Stomach (tissue), 9 donors: ENCODE measurements around the gene EMD. TPM values are rescaled to one million over a fixed set of nuclear protein-coding genes. Genes with fewer than 3 reads are reported as not detected.

Experiments
- DNase-seq, 2 donors: peaks; one replicate each; pipeline versions ENCODE4 v3.0.0 to v3.0.0-alpha.2; 2013 to 2019
- H3K27ac ChIP-seq, 5 donors: fragments of 200-600 bp in 4 of 5; sonication (generic) in 4 of 5; one replicate each; pipeline ENCODE4 v1.5.1; 2013 to 2019; ENCODE audit warnings: mild to moderate bottlenecking in 1 of 5, moderate library complexity in 1 of 5
- H3K27me3 ChIP-seq, 3 donors: fragments of 200-600 bp; sonication (generic); one replicate each; pipeline ENCODE4 v1.5.1; 2017 to 2019; ENCODE audit warnings: mixed run types in 1 of 3
- H3K36me3 ChIP-seq, 4 donors: fragments of 200-600 bp; sonication (generic); 1 replicate in 3 of 4; 2 replicates in 1 of 4; pipeline ENCODE4 v1.5.1; 2016 to 2019
- H3K4me1 ChIP-seq, 4 donors: fragments of 200-600 bp; sonication (generic); one replicate each; pipeline ENCODE4 v1.5.1; 2016 to 2019
- H3K4me3 ChIP-seq, 4 donors: fragments of 200-600 bp; sonication (generic) in 3 of 4; one replicate each; pipeline ENCODE4 v1.5.1; 2016 to 2019; ENCODE audit warnings: mild to moderate bottlenecking in 1 of 4
- H3K9me3 ChIP-seq, 4 donors: fragments of 200-600 bp; sonication (generic); one replicate each; pipeline ENCODE4 v1.5.1; 2016 to 2019
- EP300 ChIP-seq: sonication (generic); formaldehyde crosslinking; IDR thresholded peaks from one replicate; pipeline ENCODE4 v1.6.1; 2017; ENCODE audit warnings: antibody characterized with exemption
- POLR2A ChIP-seq, 4 donors: fragments of 450-650 bp; IDR thresholded peaks; one replicate each; pipeline ENCODE4 v1.6.1; 2016; ENCODE audit warnings: antibody characterized with exemption in 4 of 4, control low read depth in 2 of 4, mild to moderate bottlenecking in 1 of 4, moderate library complexity in 1 of 4
- POLR2AphosphoS5 ChIP-seq, 3 donors: sonication (generic); formaldehyde crosslinking; IDR thresholded peaks; one replicate each; pipeline ENCODE4 v1.6.1; 2016; ENCODE audit warnings: antibody characterized with exemption in 3 of 3
- WGBS, 5 donors: extraction: QIAGEN DNeasy Blood & Tissue Kit in 3 of 5; methylation state at CpG; one replicate each; pipeline versions ENCODE4 v1.1.5 to v1.1.7; 2013 to 2018; 5-methylcytosine and 5-hydroxymethylcytosine counted together
- intact Hi-C: fragments of 100-400 bp; cut with DNase I; formaldehyde crosslinking; loops from one replicate; pipeline ENCODE4 v1.15.1; 2023; ENCODE audit warnings: low total_unique reads
- polyA plus RNA-seq, 3 donors: library from polyadenylated mRNA; stranded (reverse); fragments of 200-250 nt; gene quantifications; one replicate each; pipeline ENCODE4 v1.2.3, GENCODE V29; 2013
- total RNA-seq, 5 donors: library from RNA; depleted of rRNA; stranded (reverse); fragments of >200 nt; gene quantifications; one replicate each; pipeline versions ENCODE4 v1.1.0 to v1.2.3, GENCODE V29; 2014 to 2016
- TF ChIP-seq, protein P1 (sequence below), 7 experiments: fragments of 450-650 bp in 4 of 7; fragments of 200-600 bp in 3 of 7; sonication (generic) in 3 of 7; IDR thresholded peaks; one replicate each; pipeline ENCODE4 v1.5.1; 2016 to 2019; ENCODE audit warnings: antibody characterized with exemption in 7 of 7, control low read depth in 2 of 7, mild to moderate bottlenecking in 1 of 7
- donor health status: healthy with polysubstance abuse.
- donor health status: Bipolar disorder and iron deficiency.
- donor health status: healthy.

EMD gene
- total and polyA plus RNA-seq, 8 donors, result 24.2 to 135 (median 55.7) TPM

DNA sequence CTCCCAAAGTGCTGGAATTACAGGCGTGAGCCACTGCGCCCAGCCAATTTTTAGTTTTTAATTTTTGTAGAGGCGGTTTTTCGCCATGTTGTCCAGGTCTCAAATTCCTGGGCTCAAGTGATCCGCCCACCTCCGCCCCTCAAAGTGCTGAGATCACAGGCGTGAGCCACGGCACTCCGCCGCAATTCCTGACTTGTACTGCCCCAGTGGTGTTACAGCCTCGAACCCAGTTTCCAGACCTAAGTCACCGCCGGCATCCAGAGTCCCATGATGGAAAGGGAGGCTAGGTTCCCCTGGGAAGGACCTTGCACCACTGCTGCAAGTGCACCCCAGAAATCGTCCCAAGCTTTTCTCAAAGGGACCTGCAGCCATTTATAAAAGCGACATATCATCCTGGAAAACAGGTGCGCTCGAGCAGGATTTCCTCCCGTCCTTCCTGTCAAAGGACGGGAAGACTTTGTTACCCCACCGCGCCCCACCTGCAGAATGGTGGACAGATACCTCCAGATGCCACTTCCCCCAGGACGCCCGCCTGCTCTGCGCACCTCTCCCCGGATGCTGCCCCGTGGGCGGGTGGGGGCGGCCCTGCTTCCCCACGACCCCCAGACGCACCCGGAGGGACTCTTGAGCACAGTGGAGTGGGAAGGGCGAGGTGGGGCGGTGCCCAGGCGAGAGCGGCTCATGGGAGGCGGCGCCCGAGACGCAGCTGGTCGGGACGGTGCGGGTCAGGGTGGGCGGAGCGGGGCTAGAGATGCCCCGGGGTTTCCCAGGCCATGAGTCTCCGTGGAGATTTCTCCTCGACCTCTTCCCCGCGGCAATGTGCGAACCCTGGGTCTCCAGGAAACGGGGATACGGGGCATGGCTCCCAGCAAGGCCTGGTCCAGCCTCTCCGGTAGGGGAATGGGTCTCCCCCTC lies 18.1 kb downstream of the EMD start:
- no peak for TF ChIP-seq POLR2A (IDR thresholded peaks at IDR 0.05)
- TF ChIP-seq POLR2AphosphoS5 (IDR thresholded peaks at IDR 0.05), result peak in 2 of 3 donors; percentile 16 to 44
- TF ChIP-seq EP300, result no peak
- TF ChIP-seq, protein P1, sequence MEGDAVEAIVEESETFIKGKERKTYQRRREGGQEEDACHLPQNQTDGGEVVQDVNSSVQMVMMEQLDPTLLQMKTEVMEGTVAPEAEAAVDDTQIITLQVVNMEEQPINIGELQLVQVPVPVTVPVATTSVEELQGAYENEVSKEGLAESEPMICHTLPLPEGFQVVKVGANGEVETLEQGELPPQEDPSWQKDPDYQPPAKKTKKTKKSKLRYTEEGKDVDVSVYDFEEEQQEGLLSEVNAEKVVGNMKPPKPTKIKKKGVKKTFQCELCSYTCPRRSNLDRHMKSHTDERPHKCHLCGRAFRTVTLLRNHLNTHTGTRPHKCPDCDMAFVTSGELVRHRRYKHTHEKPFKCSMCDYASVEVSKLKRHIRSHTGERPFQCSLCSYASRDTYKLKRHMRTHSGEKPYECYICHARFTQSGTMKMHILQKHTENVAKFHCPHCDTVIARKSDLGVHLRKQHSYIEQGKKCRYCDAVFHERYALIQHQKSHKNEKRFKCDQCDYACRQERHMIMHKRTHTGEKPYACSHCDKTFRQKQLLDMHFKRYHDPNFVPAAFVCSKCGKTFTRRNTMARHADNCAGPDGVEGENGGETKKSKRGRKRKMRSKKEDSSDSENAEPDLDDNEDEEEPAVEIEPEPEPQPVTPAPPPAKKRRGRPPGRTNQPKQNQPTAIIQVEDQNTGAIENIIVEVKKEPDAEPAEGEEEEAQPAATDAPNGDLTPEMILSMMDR (IDR thresholded peaks at IDR 0.05), result no peak
- peak; percentile 73 to 90 for DNase-seq
- H3K27ac ChIP-seq, result peak overlapping the region; percentile 95 to 99 (median 98)
- H3K36me3 ChIP-seq, result peaks cover 17 to 24% (median 23%) of the 10 kb centered on the region in 4 donors
- peaks cover 0 to 11% (median 0%) of the 10 kb centered on the region in 4 donors for H3K9me3 ChIP-seq
- peaks cover 9 to 31% (median 25%) of the 10 kb centered on the region in 4 donors for H3K4me1 ChIP-seq
- H3K4me3 ChIP-seq, result peak overlapping the region; percentile 61 to 75 (median 69)
- 2 to 61% (median 20%) methylated on average over 13 to 53 of the region's 53 CpGs for WGBS, 5 donors
- H3K27me3 ChIP-seq, result no peaks in the 10 kb centered on the region
- intact Hi-C loops, result no loop called here

DNA sequence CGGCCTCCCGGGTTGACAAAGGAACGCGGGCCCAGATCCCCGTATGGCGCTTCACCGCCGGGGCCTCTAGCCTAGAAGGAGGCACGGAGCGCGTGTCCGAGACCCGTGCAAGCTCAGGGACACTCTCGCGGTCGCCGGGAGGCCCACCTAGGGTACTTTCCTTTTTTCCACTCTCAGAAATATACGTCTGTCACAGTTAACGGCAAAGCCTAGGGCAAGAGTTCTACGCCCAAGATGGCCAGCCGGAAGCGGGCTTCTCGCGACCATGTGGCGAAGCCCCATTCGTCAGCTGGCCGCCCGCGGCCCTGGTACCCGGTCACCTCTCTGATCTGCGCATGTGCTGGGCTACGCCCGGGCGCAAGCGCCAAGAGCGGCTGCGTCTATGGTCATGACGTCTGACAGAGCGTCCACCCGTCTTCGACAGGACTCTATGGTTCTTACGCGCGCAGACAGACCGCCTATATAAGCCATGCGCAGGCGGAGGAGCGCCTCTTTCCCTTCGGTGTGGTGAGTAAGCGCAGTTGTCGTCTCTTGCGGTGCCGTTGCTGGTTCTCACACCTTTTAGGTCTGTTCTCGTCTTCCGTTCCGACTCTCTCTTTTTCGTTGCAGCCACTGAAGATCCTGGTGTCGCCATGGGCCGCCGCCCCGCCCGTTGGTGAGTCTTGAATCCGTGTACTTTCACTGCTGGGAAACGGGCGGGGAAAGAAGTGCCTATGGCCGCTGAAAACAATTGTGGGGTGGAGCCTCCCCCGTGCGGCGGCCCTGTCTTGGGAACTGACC lies 19.0 kb downstream of the EMD start, which contains the start of gene RPL10:
Gene RPL10 (plus strand): TSS at position 490 of the 780 bp plus-strand sequence. CDS start 143 bp downstream, at position 633.
- DNase-seq, result peak; percentile 94 to 98
- no peaks in the 10 kb centered on the region for H3K27me3 ChIP-seq
- peaks cover 0 to 11% (median 0%) of the 10 kb centered on the region in 4 donors for H3K9me3 ChIP-seq
- peaks cover 9 to 31% (median 25%) of the 10 kb centered on the region in 4 donors for H3K4me1 ChIP-seq
- peak within 1 kb of the TSS; percentile 95 to 99 (median 98) for H3K27ac ChIP-seq
- H3K4me3 ChIP-seq, result peak within 1 kb of the TSS; percentile 61 to 75 (median 69)
- TF ChIP-seq EP300, result no peak
- TF ChIP-seq POLR2A (IDR thresholded peaks at IDR 0.05), result peak in 2 of 4 donors; percentile 77 to 90
- peak; percentile 93 to 100 (median 99) for TF ChIP-seq POLR2AphosphoS5 (IDR thresholded peaks at IDR 0.05)
- TF ChIP-seq, protein P1 (IDR thresholded peaks at IDR 0.05), result no peak
- intact Hi-C loops, result no loop called here
- 0 to 40% (median 4%) methylated on average over 39 to 69 of the region's 69 CpGs for WGBS, 5 donors
- H3K36me3 ChIP-seq, result peaks cover 17 to 29% (median 25%) of the 10 kb centered on the region in 4 donors

DNA sequence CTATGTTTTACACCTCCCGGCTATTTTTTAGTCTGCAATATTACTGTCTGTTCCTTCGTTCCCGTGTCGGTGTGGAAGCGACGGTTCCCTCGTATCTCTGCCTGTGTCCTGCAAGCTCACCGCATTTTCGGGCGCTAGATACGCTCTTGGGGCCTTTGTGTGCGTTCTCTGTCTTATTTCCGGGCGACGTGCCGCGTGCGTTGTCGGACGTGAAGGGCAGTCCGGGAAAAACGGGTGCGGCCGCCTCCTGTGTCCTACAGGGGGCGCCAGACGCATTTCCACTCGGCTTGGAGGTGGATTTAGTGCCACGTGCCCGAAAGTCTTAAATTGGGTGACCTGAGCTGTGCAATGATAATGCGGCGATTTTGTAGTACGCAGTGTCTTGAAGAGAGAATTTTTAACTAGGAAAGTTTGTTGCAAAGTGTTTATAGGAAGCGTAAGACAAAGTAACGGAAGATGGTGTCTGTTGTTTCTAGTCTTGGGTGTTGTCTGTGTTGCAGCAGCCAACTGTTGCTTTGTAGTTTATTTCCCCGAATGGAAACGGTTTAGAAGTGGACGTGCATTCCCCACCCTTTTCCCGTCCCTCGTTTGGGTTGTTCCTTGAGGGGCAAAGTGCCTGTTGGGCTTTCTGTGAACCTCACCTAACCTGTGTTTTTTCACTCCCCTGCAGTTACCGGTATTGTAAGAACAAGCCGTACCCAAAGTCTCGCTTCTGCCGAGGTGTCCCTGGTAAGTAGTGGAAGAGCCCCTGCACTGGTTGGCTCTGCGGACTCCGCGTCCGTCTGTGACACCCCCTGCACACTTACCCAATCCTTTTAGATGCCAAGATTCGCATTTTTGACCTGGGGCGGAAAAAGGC lies 19.8 kb downstream of the EMD start:
- TF ChIP-seq POLR2AphosphoS5 (IDR thresholded peaks at IDR 0.05), result peak in 2 of 3 donors; percentile 46 to 67
- TF ChIP-seq POLR2A (IDR thresholded peaks at IDR 0.05), result no peak
- TF ChIP-seq, protein P1 (IDR thresholded peaks at IDR 0.05), result peak in 5 of 7 experiments; percentile 56 to 79 (median 73)
- Histone ChIP-seq H3K9me3 (peaks cover 0 to 11% (median 0%) of the 10 kb centered on the region in 4 donors), H3K4me1 (peaks cover 9 to 31% (median 25%) of the 10 kb centered on the region in 4 donors), H3K36me3 (peaks cover 17 to 31% (median 25%) of the 10 kb centered on the region in 4 donors), H3K27me3 (no peaks in the 10 kb centered on the region), H3K27ac (peak overlapping the region; percentile 95 to 99 (median 98)), H3K4me3 (peak overlapping the region; percentile 61 to 75 (median 69))
- DNase-seq, result peak; percentile 89 to 95
- WGBS, 5 donors, result 1 to 38% (median 8%) methylated on average over 46 to 49 of the region's 49 CpGs
- intact Hi-C loops, result no loop called here
